ENCODE data around the gene TUBE1. TPM values are rescaled to one million over a fixed set of nuclear protein-coding genes. Genes with fewer than 3 reads are reported as not detected.

TUBE1 gene
- total RNA-seq, 1 experiment from 2014 or later, result 42.5 TPM

- intact Hi-C loops (cut with micrococcal nuclease), result no loop called here
- ChIA-PET POLR2A (no interaction called here), CTCF (no interaction called here), RAD21 (ENCODE audit: low non-redundant PET in 1 of 2, low total read pairs in 2 of 2, uncharacterized antibody in 2 of 2, unreplicated experiment in 2 of 2) (no interaction called here)
- DNase-seq (ENCODE audit: low read depth, low spot score) (no peak), ATAC-seq (no peak)
- H3K36me3 ChIP-seq (ENCODE audit: control insufficient read depth in 1 of 2, insufficient read depth in 2 of 2, low read length in 2 of 2), result no peaks in the 10 kb centered on the region
- BruUV-seq (replicated peaks), result no TSS peak
- no peak overlapping the region for H3K4me2 ChIP-seq (ENCODE audit: low read length)
- no peaks in the 10 kb centered on the region for H3K79me2 ChIP-seq (ENCODE audit: insufficient read depth, low read length)
- no peak overlapping the region for H3K9ac ChIP-seq (ENCODE audit: low read length)
- no peak overlapping the region for H3K27ac ChIP-seq (ENCODE audit: low read depth, low read length)
- no peak overlapping the region for H2AFZ ChIP-seq (ENCODE audit: low read depth, low read length, poor library complexity, severe bottlenecking)
- TF ChIP-seq SRF (IDR thresholded peaks at IDR 0.05; ENCODE audit: low read depth), result no peak
- no peak for TF ChIP-seq ELF1 (IDR thresholded peaks at IDR 0.05; ENCODE audit: borderline replicate concordance, low read depth)
- no peak for TF ChIP-seq REST (IDR thresholded peaks at IDR 0.05; ENCODE audit: low read depth)
- TF ChIP-seq EGR1 (IDR thresholded peaks at IDR 0.05; ENCODE audit: low read depth), result no peak
- TF ChIP-seq JUND (IDR thresholded peaks at IDR 0.05), result no peak
- TF ChIP-seq EZH2 (IDR thresholded peaks at IDR 0.05), result no peak
- TF ChIP-seq SIN3A (IDR thresholded peaks at IDR 0.05; ENCODE audit: low read depth), result no peak
- TF ChIP-seq CTCF (IDR thresholded peaks at IDR 0.05 in 2 of 3, conservative IDR thresholded peaks at IDR 0.05 in 1 of 3; ENCODE audit: borderline replicate concordance in 1 of 3, insufficient read depth in 1 of 3, low read depth in 2 of 3, low read length in 2 of 3), result no peak
- TF ChIP-seq EZH2phosphoT487 (IDR thresholded peaks at IDR 0.05; ENCODE audit: borderline replicate concordance), result no peak
- TF ChIP-seq FOSL1 (IDR thresholded peaks at IDR 0.05; ENCODE audit: low read depth), result no peak
- TF ChIP-seq TCF7L2 (IDR thresholded peaks at IDR 0.05; ENCODE audit: borderline replicate concordance, extremely low read depth, insufficient read depth, insufficient read length), result no peak
- TF ChIP-seq CBX3 (IDR thresholded peaks at IDR 0.05; ENCODE audit: low read depth), result no peak
- no peak for TF ChIP-seq MAX (IDR thresholded peaks at IDR 0.05)
- TF ChIP-seq SP1 (IDR thresholded peaks at IDR 0.05; ENCODE audit: low read depth), result no peak
- no peak for TF ChIP-seq POLR2AphosphoS5 (IDR thresholded peaks at IDR 0.05; ENCODE audit: low read depth, low read length)
- TF ChIP-seq CEBPB (IDR thresholded peaks at IDR 0.05; ENCODE audit: low read depth), result no peak
- no peak for TF ChIP-seq YY1 (IDR thresholded peaks at IDR 0.05; ENCODE audit: extremely low read depth, insufficient replicate concordance, low read depth, low read length)
- TF ChIP-seq ATF3 (IDR thresholded peaks at IDR 0.05), result no peak
- no peaks in the 10 kb centered on the region for H3K9me3 ChIP-seq (ENCODE audit: control insufficient read depth in 1 of 2, insufficient read depth in 1 of 2, low read depth in 1 of 2, low read length in 2 of 2)
- H3K4me1 ChIP-seq (ENCODE audit: control insufficient read depth in 1 of 2, insufficient read depth in 2 of 2, low read length in 2 of 2), result no peaks in the 10 kb centered on the region
- H3K4me3 ChIP-seq (replicated peaks in 1 of 2; ENCODE audit: low read depth in 1 of 2, low read length in 2 of 2), result no peak overlapping the region
- no peaks in the 10 kb centered on the region for H3K9me2 ChIP-seq (ENCODE audit: insufficient read depth)
- H4K20me1 ChIP-seq (ENCODE audit: insufficient read depth), result no peaks in the 10 kb centered on the region
- no peaks in the 10 kb centered on the region for H3K27me3 ChIP-seq (ENCODE audit: insufficient read depth, low read length)
Measured at GRCh38 chr6:112021691-112022310, 65.5 kb downstream of the TUBE1 start.

Data from HCT116 (cell line).